Urinary bladder (tissue), 4 donors: Measurements from ENCODE around the gene HSDL1. TPM values are rescaled to one million over a fixed set of nuclear protein-coding genes. Genes with fewer than 3 reads are reported as not detected.
"Not testable (repeated sequence)": the region's sequence is repeated elsewhere in the genome, so short reads cannot be mapped to it uniquely, and the experiment has no call there.

Experiments used
- DNase-seq: peaks from one replicate; pipeline ENCODE4 v3.0.0-alpha.2; 2015; ENCODE audit errors: extremely low spot score
- H3K27ac ChIP-seq: one replicate; pipeline ENCODE4 v1.5.1; 2013; ENCODE audit warnings: low read depth, mild to moderate bottlenecking, moderate library complexity
- H3K36me3 ChIP-seq: one replicate; pipeline ENCODE4 v1.6.1; 2013; ENCODE audit warnings: mild to moderate bottlenecking, moderate library complexity; ENCODE audit not compliant: insufficient read depth
- H3K4me1 ChIP-seq: one replicate; pipeline ENCODE4 v1.6.1; 2013; ENCODE audit warnings: mild to moderate bottlenecking, moderate library complexity; ENCODE audit not compliant: insufficient read depth
- H3K4me3 ChIP-seq: one replicate; pipeline ENCODE4 v1.5.1; 2013; ENCODE audit warnings: low read depth, low read length
- whole genome bisulfite sequencing: extraction: QIAGEN DNeasy Blood & Tissue Kit; methylation state at CpG from one replicate; pipeline ENCODE4 v1.1.7; 2013; 5-methylcytosine and 5-hydroxymethylcytosine counted together
- polyA plus RNA-seq: library from polyadenylated mRNA; stranded (reverse); fragments of 200-250 nt; gene quantifications from one replicate; pipeline ENCODE4 v1.2.3, GENCODE V29; 2013
- total RNA-seq: library from RNA; depleted of rRNA; stranded (reverse); fragments of >200 nt; gene quantifications from one replicate; pipeline ENCODE4 v1.2.3, GENCODE V29; 2014
- donor health status: healthy with polysubstance abuse.
- donor health status: healthy.

The HSDL1 gene
- total and polyA plus RNA-seq, 2 donors: 12.9 to 32.7 TPM

GRCh38 chr16:84116720-84117493 lies 28.1 kb downstream of the HSDL1 start, which contains the start of gene MBTPS1:
MBTPS1 (minus strand) TSS chr16:84116942; CDS start chr16:84101783, 15,159 bp downstream.
- Histone ChIP-seq H3K4me3 (peak within 1 kb of the TSS; percentile 76), H3K27ac (peak within 1 kb of the TSS; percentile 68), H3K4me1 (no peaks in the 10 kb centered on the region), H3K36me3 (no peaks in the 10 kb centered on the region)
- WGBS: under 1% methylated on average over 94 of the region's 94 CpGs
- peak; percentile 91 for DNase-seq

- H3K27ac ChIP-seq: peak overlapping the region; percentile 68
- H3K4me1 ChIP-seq: no peaks in the 10 kb centered on the region
- WGBS: 1% methylated on average over 57 of the region's 57 CpGs
- H3K4me3 ChIP-seq: peak overlapping the region; percentile 76
- H3K36me3 ChIP-seq: no peaks in the 10 kb centered on the region
- no peak for DNase-seq
Measured at GRCh38 chr16:84115919-84116719, 28.9 kb downstream of the HSDL1 start.

GRCh38 chr16:84111949-84112348 lies 33.0 kb downstream of the HSDL1 start:
- H3K27ac ChIP-seq, DNase-seq, H3K4me1 ChIP-seq, H3K4me3 ChIP-seq, H3K36me3 ChIP-seq: not testable (repeated sequence)
- 94% methylated on average over 3 of the region's 3 CpGs for WGBS

- Histone ChIP-seq H3K4me3 (no peak overlapping the region), H3K4me1 (no peaks in the 10 kb centered on the region), H3K27ac (no peak overlapping the region), H3K36me3 (no peaks in the 10 kb centered on the region)
- DNase-seq: no peak
- 75% methylated on average over 3 of the region's 3 CpGs for WGBS
Measured at GRCh38 chr16:84111525-84111924, 33.5 kb downstream of the HSDL1 start.

GRCh38 chr16:84110527-84110926 lies 34.5 kb downstream of the HSDL1 start:
- Histone ChIP-seq H3K4me1 (no peaks in the 10 kb centered on the region), H3K36me3 (no peaks in the 10 kb centered on the region), H3K4me3 (no peak overlapping the region), H3K27ac (no peak overlapping the region)
- no peak for DNase-seq
- 92% methylated on average over 3 of the region's 3 CpGs for WGBS

- Histone ChIP-seq H3K36me3 (no peaks in the 10 kb centered on the region), H3K27ac (no peak overlapping the region), H3K4me1 (no peaks in the 10 kb centered on the region), H3K4me3 (no peak overlapping the region)
- WGBS: 70% methylated on average over 6 of the region's 6 CpGs
- DNase-seq: no peak
Measured at GRCh38 chr16:84109598-84110335, 35.2 kb downstream of the HSDL1 start.

GRCh38 chr16:84107921-84108320 lies 37.1 kb downstream of the HSDL1 start:
- no peaks in the 10 kb centered on the region for H3K4me1 ChIP-seq
- DNase-seq: no peak
- 81% methylated on average over 2 of the region's 2 CpGs for WGBS
- H3K27ac ChIP-seq: no peak overlapping the region
- H3K36me3 ChIP-seq: no peaks in the 10 kb centered on the region
- H3K4me3 ChIP-seq: no peak overlapping the region

GRCh38 chr16:84105948-84106740 lies 38.8 kb downstream of the HSDL1 start:
- Histone ChIP-seq H3K4me3 (no peak overlapping the region), H3K36me3 (no peaks in the 10 kb centered on the region), H3K27ac (no peak overlapping the region), H3K4me1 (no peaks in the 10 kb centered on the region)
- 88% methylated on average over 13 of the region's 13 CpGs for WGBS
- DNase-seq: no peak

GRCh38 chr16:84105301-84105815 lies 39.6 kb downstream of the HSDL1 start:
- H3K4me3 ChIP-seq: no peak overlapping the region
- no peak for DNase-seq
- no peaks in the 10 kb centered on the region for H3K4me1 ChIP-seq
- 78% methylated on average over 12 of the region's 12 CpGs for WGBS
- no peak overlapping the region for H3K27ac ChIP-seq
- no peaks in the 10 kb centered on the region for H3K36me3 ChIP-seq

GRCh38 chr16:84104231-84104630 lies 40.7 kb downstream of the HSDL1 start:
- Histone ChIP-seq H3K27ac (no peak overlapping the region), H3K4me3 (no peak overlapping the region), H3K36me3 (no peaks in the 10 kb centered on the region), H3K4me1 (no peaks in the 10 kb centered on the region)
- no peak for DNase-seq
- WGBS: 88% methylated on average over 3 of the region's 3 CpGs

GRCh38 chr16:84103678-84104077 lies 41.3 kb downstream of the HSDL1 start:
- no peak overlapping the region for H3K27ac ChIP-seq
- DNase-seq: no peak
- no peaks in the 10 kb centered on the region for H3K36me3 ChIP-seq
- H3K4me1 ChIP-seq: no peaks in the 10 kb centered on the region
- 69% methylated on average over 5 of the region's 5 CpGs for WGBS
- no peak overlapping the region for H3K4me3 ChIP-seq

- Histone ChIP-seq H3K36me3 (peaks cover 2% of the 10 kb centered on the region), H3K4me1 (no peaks in the 10 kb centered on the region), H3K27ac (no peak overlapping the region), H3K4me3 (no peak overlapping the region)
- 97% methylated on average over 7 of the region's 7 CpGs for WGBS
- no peak for DNase-seq
Measured at GRCh38 chr16:84098939-84099338, 46.0 kb downstream of the HSDL1 start.
